ENCODE data around the gene UNK.
A peak's percentile ranks its signal among the peaks of the same experiment; 100 is the strongest.
"Not testable (repeated sequence)": the region's sequence is repeated elsewhere in the genome, so short reads cannot be mapped to it uniquely, and the experiment has no call there.

Gene UNK

DNA sequence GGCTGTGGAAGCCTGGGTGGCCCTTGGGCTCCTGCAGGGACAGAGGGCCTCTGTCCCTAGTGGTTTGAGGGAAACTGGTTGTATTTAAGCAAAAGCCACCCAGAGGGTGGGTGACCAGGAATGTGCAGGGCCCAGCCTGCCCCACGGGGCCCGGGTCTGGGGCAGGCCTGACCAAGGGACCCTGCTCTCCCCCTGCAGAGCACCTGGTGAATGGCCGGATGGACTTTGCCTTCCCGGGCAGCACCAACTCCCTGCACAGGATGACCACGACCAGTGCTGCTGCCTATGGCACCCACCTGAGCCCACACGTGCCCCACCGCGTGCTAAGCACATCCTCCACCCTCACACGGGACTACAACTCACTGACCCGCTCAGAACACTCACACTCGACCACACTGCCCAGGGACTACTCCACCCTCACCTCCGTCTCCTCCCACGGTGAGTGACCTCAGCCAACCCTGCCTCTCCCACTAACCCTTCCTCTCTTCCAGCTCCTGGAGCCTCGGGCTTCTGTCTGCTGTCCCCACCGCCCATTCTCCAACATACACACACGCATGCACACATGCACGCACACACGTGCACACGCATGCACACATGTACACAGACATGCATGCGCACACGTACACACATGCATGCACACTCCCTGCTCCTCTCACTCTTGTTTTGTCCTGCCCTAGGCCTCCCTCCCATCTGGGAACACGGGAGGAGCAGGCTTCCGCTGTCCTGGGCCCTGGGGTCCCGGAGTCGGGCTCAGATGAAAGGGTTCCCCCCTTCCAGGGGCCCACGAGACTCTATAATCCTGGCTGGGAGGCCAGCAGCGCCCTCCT is 30.0 kb upstream of the UNK start:
- Histone ChIP-seq H3K9me3 (ENCODE audit: control insufficient read depth, low read length) (no peaks in the 10 kb centered on the region), H3K4me3 (ENCODE audit: insufficient read depth, low read depth, low read length, poor library complexity, severe bottlenecking) (peak overlapping the region; percentile 46), H3K27me3 (replicated peaks; ENCODE audit: control insufficient read depth, insufficient read depth, low read length, poor library complexity, severe bottlenecking) (no peaks in the 10 kb centered on the region), H3K36me3 (ENCODE audit: control insufficient read depth, insufficient read depth, low read length) (no peaks in the 10 kb centered on the region), H3K27ac (ENCODE audit: insufficient read depth, low read length, poor library complexity, severe bottlenecking) (no peak overlapping the region), H3K4me1 (ENCODE audit: control insufficient read depth, insufficient read depth, low read length, poor library complexity, severe bottlenecking) (peaks cover 19% of the 10 kb centered on the region)
- DNase-seq, result no peak

GRCh38 chr17:75755205-75755901 is 29.3 kb upstream of the UNK start:
- Histone ChIP-seq H3K4me1 (ENCODE audit: control insufficient read depth, insufficient read depth, low read length, poor library complexity, severe bottlenecking) (peaks cover 13% of the 10 kb centered on the region), H3K27me3 (replicated peaks; ENCODE audit: control insufficient read depth, insufficient read depth, low read length, poor library complexity, severe bottlenecking) (no peaks in the 10 kb centered on the region), H3K4me3 (ENCODE audit: insufficient read depth, low read depth, low read length, poor library complexity, severe bottlenecking) (no peak overlapping the region), H3K9me3 (ENCODE audit: control insufficient read depth, low read length) (no peaks in the 10 kb centered on the region), H3K27ac (ENCODE audit: insufficient read depth, low read length, poor library complexity, severe bottlenecking) (no peak overlapping the region), H3K36me3 (ENCODE audit: control insufficient read depth, insufficient read depth, low read length) (no peaks in the 10 kb centered on the region)
- no peak for DNase-seq

GRCh38 chr17:75755990-75756389 is 28.6 kb upstream of the UNK start:
- no peak overlapping the region for H3K27ac ChIP-seq (ENCODE audit: insufficient read depth, low read length, poor library complexity, severe bottlenecking)
- no peaks in the 10 kb centered on the region for H3K9me3 ChIP-seq (ENCODE audit: control insufficient read depth, low read length)
- DNase-seq, result no peak
- no peak overlapping the region for H3K4me3 ChIP-seq (ENCODE audit: insufficient read depth, low read depth, low read length, poor library complexity, severe bottlenecking)
- H3K4me1 ChIP-seq (ENCODE audit: control insufficient read depth, insufficient read depth, low read length, poor library complexity, severe bottlenecking), result peaks cover 13% of the 10 kb centered on the region
- no peaks in the 10 kb centered on the region for H3K36me3 ChIP-seq (ENCODE audit: control insufficient read depth, insufficient read depth, low read length)
- H3K27me3 ChIP-seq (replicated peaks; ENCODE audit: control insufficient read depth, insufficient read depth, low read length, poor library complexity, severe bottlenecking), result no peaks in the 10 kb centered on the region

GRCh38 chr17:75756451-75757085 is 28.0 kb upstream of the UNK start:
- H3K4me3 ChIP-seq (ENCODE audit: insufficient read depth, low read depth, low read length, poor library complexity, severe bottlenecking), result no peak overlapping the region

GRCh38 chr17:75757086-75757681 is 27.4 kb upstream of the UNK start:
- DNase-seq, result no peak
- Histone ChIP-seq H3K27ac (ENCODE audit: insufficient read depth, low read length, poor library complexity, severe bottlenecking) (no peak overlapping the region), H3K4me1 (ENCODE audit: control insufficient read depth, insufficient read depth, low read length, poor library complexity, severe bottlenecking) (peaks cover 13% of the 10 kb centered on the region), H3K4me3 (ENCODE audit: insufficient read depth, low read depth, low read length, poor library complexity, severe bottlenecking) (no peak overlapping the region), H3K36me3 (ENCODE audit: control insufficient read depth, insufficient read depth, low read length) (no peaks in the 10 kb centered on the region), H3K27me3 (replicated peaks; ENCODE audit: control insufficient read depth, insufficient read depth, low read length, poor library complexity, severe bottlenecking) (no peaks in the 10 kb centered on the region), H3K9me3 (ENCODE audit: control insufficient read depth, low read length) (no peaks in the 10 kb centered on the region)

More at GRCh38 chr17:75756451-75757085, 28.0 kb upstream of the UNK start:
- Histone ChIP-seq H3K4me1 (ENCODE audit: control insufficient read depth, insufficient read depth, low read length, poor library complexity, severe bottlenecking) (peaks cover 13% of the 10 kb centered on the region), H3K9me3 (ENCODE audit: control insufficient read depth, low read length) (no peaks in the 10 kb centered on the region), H3K27ac (ENCODE audit: insufficient read depth, low read length, poor library complexity, severe bottlenecking) (no peak overlapping the region), H3K36me3 (ENCODE audit: control insufficient read depth, insufficient read depth, low read length) (no peaks in the 10 kb centered on the region), H3K27me3 (replicated peaks; ENCODE audit: control insufficient read depth, insufficient read depth, low read length, poor library complexity, severe bottlenecking) (no peaks in the 10 kb centered on the region)
- no peak for DNase-seq

DNA sequence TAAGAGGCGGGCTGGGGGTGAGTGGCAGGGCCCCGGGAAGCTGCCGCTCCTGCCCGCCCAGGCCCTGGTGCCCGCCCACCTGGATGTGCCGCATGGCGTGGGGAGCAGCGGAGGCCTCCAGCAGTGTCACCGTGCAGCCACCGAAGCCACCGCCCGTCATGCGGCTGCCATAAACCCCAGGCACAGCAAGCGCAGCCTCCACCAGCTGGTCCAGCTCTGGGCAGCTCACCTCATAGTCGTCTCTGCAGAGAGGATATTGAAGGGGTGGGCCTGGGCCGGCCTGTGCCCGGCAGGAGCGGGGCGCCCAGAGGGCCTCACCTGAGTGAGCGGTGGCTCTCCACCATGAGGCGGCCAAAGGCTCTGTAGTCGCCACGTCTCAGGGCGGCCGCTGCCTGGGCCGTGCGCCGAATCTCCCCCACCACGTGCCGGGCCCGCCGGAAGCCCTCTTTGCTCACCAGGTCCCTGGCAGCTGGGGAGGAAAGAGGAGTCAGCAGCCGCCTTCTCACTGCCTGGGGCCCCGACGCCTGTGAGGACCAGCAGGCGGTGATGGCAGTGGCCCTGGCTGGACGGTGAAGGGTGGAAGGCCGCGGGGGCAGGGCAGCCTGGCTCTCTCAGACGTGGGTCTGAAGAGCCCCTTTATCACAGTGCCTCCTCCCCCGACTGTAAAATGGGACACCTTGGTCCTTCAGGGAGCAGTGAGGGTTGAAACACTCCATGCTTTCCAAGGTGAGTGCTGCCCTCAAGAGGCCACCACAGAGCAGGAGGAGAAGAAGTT is 26.3 kb upstream of the UNK start:
- Histone ChIP-seq H3K4me3 (ENCODE audit: insufficient read depth, low read depth, low read length, poor library complexity, severe bottlenecking) (no peak overlapping the region), H3K9me3 (ENCODE audit: control insufficient read depth, low read length) (no peaks in the 10 kb centered on the region), H3K27ac (ENCODE audit: insufficient read depth, low read length, poor library complexity, severe bottlenecking) (no peak overlapping the region), H3K27me3 (replicated peaks; ENCODE audit: control insufficient read depth, insufficient read depth, low read length, poor library complexity, severe bottlenecking) (no peaks in the 10 kb centered on the region), H3K36me3 (ENCODE audit: control insufficient read depth, insufficient read depth, low read length) (no peaks in the 10 kb centered on the region), H3K4me1 (ENCODE audit: control insufficient read depth, insufficient read depth, low read length, poor library complexity, severe bottlenecking) (peaks cover 9% of the 10 kb centered on the region)
- no peak for DNase-seq

DNA sequence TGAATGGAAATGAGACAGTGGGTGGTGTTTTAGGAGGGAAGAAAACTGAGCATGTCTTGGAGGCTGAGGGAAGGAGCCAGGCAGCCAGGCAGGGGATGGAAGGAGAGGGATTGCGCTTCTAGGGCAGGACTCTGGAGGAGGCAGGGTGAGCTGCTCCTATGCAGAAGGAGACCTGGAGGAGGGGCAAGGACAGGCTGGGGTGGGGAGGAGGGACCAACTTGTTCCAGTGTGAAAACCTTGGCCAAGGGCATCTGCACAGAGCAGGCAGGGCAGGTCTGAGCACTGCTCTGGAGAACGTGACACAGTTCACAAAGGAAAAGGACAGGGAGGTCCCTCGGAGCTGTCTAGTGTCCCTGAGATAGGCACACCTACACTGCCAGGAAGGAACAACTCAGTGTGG is 25.1 kb upstream of the UNK start:
- H3K27ac ChIP-seq (ENCODE audit: insufficient read depth, low read length, poor library complexity, severe bottlenecking), result no peak overlapping the region
- no peaks in the 10 kb centered on the region for H3K36me3 ChIP-seq (ENCODE audit: control insufficient read depth, insufficient read depth, low read length)
- H3K27me3 ChIP-seq (replicated peaks; ENCODE audit: control insufficient read depth, insufficient read depth, low read length, poor library complexity, severe bottlenecking), result no peaks in the 10 kb centered on the region
- H3K4me1 ChIP-seq (ENCODE audit: control insufficient read depth, insufficient read depth, low read length, poor library complexity, severe bottlenecking), result peaks cover 7% of the 10 kb centered on the region
- no peak overlapping the region for H3K4me3 ChIP-seq (ENCODE audit: insufficient read depth, low read depth, low read length, poor library complexity, severe bottlenecking)
- H3K9me3 ChIP-seq (ENCODE audit: control insufficient read depth, low read length), result no peaks in the 10 kb centered on the region
- DNase-seq, result no peak

GRCh38 chr17:75759978-75760640 is 24.5 kb upstream of the UNK start:
- not testable (repeated sequence) for H3K27me3 ChIP-seq (replicated peaks; ENCODE audit: control insufficient read depth, insufficient read depth, low read length, poor library complexity, severe bottlenecking); H3K27ac ChIP-seq (ENCODE audit: insufficient read depth, low read length, poor library complexity, severe bottlenecking); H3K9me3 ChIP-seq (ENCODE audit: control insufficient read depth, low read length); H3K4me3 ChIP-seq (ENCODE audit: insufficient read depth, low read depth, low read length, poor library complexity, severe bottlenecking); DNase-seq; H3K36me3 ChIP-seq (ENCODE audit: control insufficient read depth, insufficient read depth, low read length)
- peaks cover 11% of the 10 kb centered on the region for H3K4me1 ChIP-seq (ENCODE audit: control insufficient read depth, insufficient read depth, low read length, poor library complexity, severe bottlenecking)

All from effector memory CD4-positive, alpha-beta T cell (primary cell).